Ectodermal cell (in vitro differentiated cells): Measurements from ENCODE around the gene SPRYD3.

Experiments used
- H3K27ac ChIP-seq: 2 replicates; pipeline ENCODE4 v1.7.0; 2013; ENCODE audit warnings: mild to moderate bottlenecking, low read depth, low read length; ENCODE audit not compliant: insufficient read depth, poor library complexity, severe bottlenecking
- H3K27me3 ChIP-seq: 2 replicates; pipeline ENCODE4 v1.7.0; 2013; ENCODE audit warnings: mild to moderate bottlenecking, low read length; ENCODE audit not compliant: insufficient read depth, control insufficient read depth, poor library complexity, severe bottlenecking
- H3K36me3 ChIP-seq: one replicate; pipeline ENCODE4 v1.7.0; 2013; ENCODE audit warnings: low read length; ENCODE audit not compliant: control insufficient read depth, insufficient read depth
- H3K4me1 ChIP-seq: one replicate; pipeline ENCODE4 v1.7.0; 2013; ENCODE audit warnings: low read length; ENCODE audit not compliant: control insufficient read depth, insufficient read depth
- H3K4me3 ChIP-seq: 2 replicates; pipeline ENCODE4 v1.7.0; 2013; ENCODE audit warnings: low read depth, low read length, control low read depth; ENCODE audit not compliant: insufficient read depth
- H3K9me3 ChIP-seq: 2 replicates; pipeline ENCODE4 v1.7.0; 2013; ENCODE audit warnings: mild to moderate bottlenecking, low read length, moderate library complexity; ENCODE audit not compliant: control insufficient read depth
- WGBS, 2 experiments: methylation state at CpG; one replicate each; pipeline ENCODE4 v1.1.7; 2013; ENCODE audit warnings: missing lambda C conversion rate in 2 of 2; 5-methylcytosine and 5-hydroxymethylcytosine counted together

The SPRYD3 gene

DNA sequence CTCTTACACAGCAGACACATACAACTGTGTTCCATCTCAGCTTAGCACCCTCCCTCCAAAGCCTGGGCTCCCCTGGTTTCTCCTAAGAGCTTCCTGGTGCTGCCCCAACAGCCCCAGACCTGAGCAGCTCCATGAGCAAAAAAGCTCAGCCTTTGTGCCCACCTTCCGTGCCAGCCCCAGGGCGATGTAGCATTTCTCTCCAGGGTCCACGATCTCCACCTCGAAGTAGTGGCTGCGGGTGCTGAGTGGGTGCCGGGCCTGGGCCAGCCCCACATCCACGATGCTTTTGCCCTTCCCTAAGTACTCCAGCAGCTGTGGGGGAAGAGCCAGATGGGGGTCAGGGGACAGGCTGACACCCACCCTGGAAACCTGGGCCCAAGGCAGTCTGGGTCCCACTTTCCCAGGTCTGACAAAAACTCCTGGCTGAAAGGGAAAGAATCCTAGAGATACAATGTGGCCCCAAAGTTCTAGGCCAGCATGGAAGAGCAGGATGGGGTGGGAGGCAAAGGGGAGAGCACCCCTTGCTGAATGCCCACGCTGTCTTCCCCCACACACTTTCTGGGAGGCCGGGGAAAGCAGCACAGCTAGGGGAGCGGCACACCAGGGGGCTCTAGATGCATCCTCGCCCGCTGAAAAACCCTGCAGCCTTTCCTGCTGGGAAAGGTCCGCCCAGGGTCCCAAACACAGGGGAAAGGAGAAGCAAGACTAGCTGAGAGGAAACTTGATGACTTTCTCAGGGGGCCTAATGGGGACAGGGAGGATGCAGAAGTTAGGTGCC, 11.0 kb downstream of the SPRYD3 start:
- H3K4me3 ChIP-seq, result no peak overlapping the region
- H3K4me1 ChIP-seq, result peaks cover 25% of the 10 kb centered on the region
- no peaks in the 10 kb centered on the region for H3K9me3 ChIP-seq
- 84 to 86% methylated on average over 13 of the region's 13 CpGs for WGBS, 2 experiments
- no peaks in the 10 kb centered on the region for H3K27me3 ChIP-seq
- no peak overlapping the region for H3K27ac ChIP-seq
- no peaks in the 10 kb centered on the region for H3K36me3 ChIP-seq

DNA sequence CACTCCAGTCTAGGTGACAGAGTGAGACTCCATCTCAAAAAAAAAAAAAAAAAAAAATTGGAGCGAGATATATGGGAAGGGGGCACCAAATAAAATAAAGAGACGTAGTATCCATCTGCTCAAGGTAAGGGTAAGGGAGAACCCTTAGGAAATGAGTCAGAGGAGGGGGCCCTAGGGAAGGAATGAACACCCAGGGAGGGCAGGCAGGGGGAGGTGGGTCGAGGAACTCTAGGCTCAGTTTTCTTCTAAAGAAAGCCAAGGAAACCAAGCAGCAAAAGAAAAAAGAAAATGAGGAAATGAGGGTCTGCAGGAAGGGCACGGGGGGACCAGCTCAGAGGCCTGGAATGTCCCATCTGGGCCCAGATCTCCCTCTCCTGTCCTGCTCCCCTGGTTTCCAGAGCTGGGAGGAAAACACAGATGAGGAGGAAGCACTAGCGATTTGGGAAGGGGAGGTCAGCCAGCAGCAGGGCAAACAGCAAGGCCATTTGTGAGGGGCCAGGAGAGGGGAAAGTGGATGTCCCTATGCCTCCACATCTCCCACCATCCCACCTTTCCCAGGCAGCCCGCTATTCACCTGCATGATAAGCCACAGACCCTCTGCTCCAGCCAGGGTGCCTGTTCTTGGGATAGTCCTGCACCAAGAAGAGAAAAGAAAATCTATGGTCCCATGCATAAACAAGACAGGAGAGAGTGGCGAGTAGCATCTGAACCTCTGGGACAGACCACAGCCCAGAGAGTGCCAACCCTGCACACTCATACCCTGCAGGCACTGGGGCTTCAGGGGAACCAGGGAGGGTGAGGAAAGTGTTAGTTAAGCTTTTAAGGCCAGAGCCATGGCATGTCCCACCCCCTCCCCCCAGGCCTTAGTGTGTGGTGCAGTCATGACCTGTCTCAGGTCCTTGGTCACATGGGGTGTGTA, 11.9 kb downstream of the SPRYD3 start:
- H3K27ac ChIP-seq, result no peak overlapping the region
- no peaks in the 10 kb centered on the region for H3K9me3 ChIP-seq
- no peak overlapping the region for H3K4me3 ChIP-seq
- peaks cover 19% of the 10 kb centered on the region for H3K4me1 ChIP-seq
- no peaks in the 10 kb centered on the region for H3K36me3 ChIP-seq
- WGBS, 2 experiments, result 75% methylated on average over 7 of the region's 7 CpGs
- H3K27me3 ChIP-seq, result no peaks in the 10 kb centered on the region

DNA sequence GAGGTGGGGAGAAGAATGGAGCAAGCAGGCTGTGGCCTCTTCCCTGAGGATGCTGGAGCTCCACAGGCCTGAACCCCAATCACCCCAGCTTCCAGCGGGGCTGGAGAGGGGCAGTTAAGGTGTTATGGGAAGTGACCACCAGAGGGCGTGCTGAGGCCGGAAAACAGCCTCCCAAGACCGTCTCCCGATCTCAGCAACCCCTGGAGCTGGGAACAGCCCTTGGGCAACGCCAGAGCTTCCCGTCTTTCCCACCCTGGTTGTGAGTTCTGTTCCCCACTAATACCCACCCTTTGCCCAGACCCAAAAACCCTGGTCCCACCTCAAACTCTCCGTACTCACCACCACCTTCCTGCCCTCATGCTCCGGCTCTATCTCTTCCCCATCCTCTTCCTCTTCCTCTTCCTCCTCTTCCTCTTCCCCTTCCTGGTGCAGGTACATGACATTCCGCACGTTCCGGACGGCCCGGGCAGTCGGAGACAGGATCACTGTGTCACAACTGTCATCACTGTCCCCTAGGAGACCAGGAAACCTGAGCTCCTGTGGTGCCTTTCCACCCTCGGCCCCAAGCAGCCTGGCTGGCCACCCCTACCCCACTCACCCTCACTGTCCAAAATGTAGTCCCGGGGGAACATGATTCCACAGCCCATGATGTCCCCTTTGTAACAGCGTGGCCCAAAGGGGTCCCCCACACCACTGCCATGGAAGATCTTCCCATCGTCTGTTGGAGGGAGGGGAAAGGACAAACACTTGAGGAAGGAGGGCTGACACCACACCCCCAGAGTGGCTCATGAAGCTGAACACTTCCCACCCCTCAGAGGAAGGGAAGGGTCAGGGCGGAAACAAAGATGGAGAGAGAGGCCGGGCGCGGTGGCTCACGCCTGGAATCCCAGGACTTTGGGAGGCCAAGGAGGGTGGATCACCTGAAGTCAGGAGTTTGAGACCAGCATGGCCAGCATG, 12.9 kb downstream of the SPRYD3 start:
- no peak overlapping the region for H3K4me3 ChIP-seq
- H3K27me3 ChIP-seq, result no peaks in the 10 kb centered on the region
- no peak overlapping the region for H3K27ac ChIP-seq
- no peaks in the 10 kb centered on the region for H3K9me3 ChIP-seq
- 56 to 58% methylated on average over 24 of the region's 24 CpGs for whole genome bisulfite sequencing, 2 experiments
- H3K36me3 ChIP-seq, result no peaks in the 10 kb centered on the region
- peaks cover 11% of the 10 kb centered on the region for H3K4me1 ChIP-seq

- Histone ChIP-seq H3K4me1 (peaks cover 11% of the 10 kb centered on the region), H3K4me3 (no peak overlapping the region), H3K9me3 (no peaks in the 10 kb centered on the region), H3K27ac (no peak overlapping the region), H3K27me3 (no peaks in the 10 kb centered on the region), H3K36me3 (no peaks in the 10 kb centered on the region)
- WGBS, 2 experiments, result 89 to 90% methylated on average over 7 of the region's 7 CpGs
These were observed 13.7 kb downstream of the SPRYD3 start for GRCh38 chr12:53065470-53065869.

GRCh38 chr12:53064613-53065436, 14.4 kb downstream of the SPRYD3 start:
- no peaks in the 10 kb centered on the region for H3K9me3 ChIP-seq
- WGBS, 2 experiments, result 91 to 95% methylated on average over 11 of the region's 11 CpGs
- no peaks in the 10 kb centered on the region for H3K27me3 ChIP-seq
- H3K4me1 ChIP-seq, result peaks cover 8% of the 10 kb centered on the region
- H3K36me3 ChIP-seq, result no peaks in the 10 kb centered on the region
- no peak overlapping the region for H3K4me3 ChIP-seq
- no peak overlapping the region for H3K27ac ChIP-seq

GRCh38 chr12:53063708-53064612, 15.2 kb downstream of the SPRYD3 start:
- Histone ChIP-seq H3K27me3 (no peaks in the 10 kb centered on the region), H3K36me3 (no peaks in the 10 kb centered on the region), H3K27ac (no peak overlapping the region), H3K9me3 (no peaks in the 10 kb centered on the region), H3K4me3 (no peak overlapping the region), H3K4me1 (peaks cover 4% of the 10 kb centered on the region)
- WGBS, 2 experiments, result 88 to 91% methylated on average over 13 of the region's 13 CpGs

DNA sequence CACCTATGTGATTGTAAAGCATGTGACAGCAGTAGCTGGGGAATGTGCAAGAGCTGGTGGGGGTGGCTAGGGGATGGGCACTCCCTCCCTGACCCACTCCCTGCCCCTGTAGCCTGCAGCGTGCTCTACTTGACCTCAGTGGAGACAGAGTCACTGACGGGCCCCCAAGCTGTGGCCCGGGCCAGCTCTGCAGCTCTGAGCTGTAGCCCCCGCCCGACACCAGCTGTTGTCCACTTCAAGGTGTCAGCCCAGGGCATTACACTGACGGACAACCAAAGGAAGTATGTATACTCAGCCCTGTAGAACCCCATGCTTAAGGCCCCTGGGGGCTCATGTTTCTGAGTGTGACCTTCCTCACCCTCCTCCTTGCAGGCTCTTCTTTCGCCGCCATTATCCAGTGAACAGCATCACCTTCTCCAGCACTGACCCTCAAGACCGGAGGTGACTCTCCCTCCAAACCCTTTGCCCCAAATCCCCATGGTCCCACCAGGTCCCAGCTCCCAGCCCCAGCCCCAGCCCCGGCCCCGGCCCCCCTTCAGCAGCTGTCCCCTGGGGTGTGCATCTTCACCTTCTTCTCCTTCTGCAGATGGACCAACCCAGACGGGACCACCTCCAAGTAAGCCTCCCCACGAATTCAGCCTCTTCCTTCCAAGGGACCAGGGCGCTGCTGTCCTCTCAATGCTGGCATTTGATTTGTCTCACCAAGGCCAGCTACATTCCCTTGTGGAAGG, 16.0 kb downstream of the SPRYD3 start:
- Histone ChIP-seq H3K27ac (no peak overlapping the region), H3K27me3 (no peaks in the 10 kb centered on the region), H3K36me3 (no peaks in the 10 kb centered on the region), H3K4me3 (no peak overlapping the region), H3K9me3 (no peaks in the 10 kb centered on the region), H3K4me1 (no peaks in the 10 kb centered on the region)
- WGBS, 2 experiments, result 91% methylated on average over 14 of the region's 14 CpGs
